Kidney tubule cell (primary cell): Measurements from ENCODE around the gene NLGN1.
A peak's percentile ranks its signal among the peaks of the same experiment; 100 is the strongest.
"Not testable (repeated sequence)": the region's sequence is repeated elsewhere in the genome, so short reads cannot be mapped to it uniquely, and the experiment has no call there.

ENCODE experiments used
- DNase-seq: peaks from one replicate; pipeline ENCODE4 v3.0.0-alpha.2; 2018; ENCODE audit warnings: low spot score

NLGN1 gene

DNA sequence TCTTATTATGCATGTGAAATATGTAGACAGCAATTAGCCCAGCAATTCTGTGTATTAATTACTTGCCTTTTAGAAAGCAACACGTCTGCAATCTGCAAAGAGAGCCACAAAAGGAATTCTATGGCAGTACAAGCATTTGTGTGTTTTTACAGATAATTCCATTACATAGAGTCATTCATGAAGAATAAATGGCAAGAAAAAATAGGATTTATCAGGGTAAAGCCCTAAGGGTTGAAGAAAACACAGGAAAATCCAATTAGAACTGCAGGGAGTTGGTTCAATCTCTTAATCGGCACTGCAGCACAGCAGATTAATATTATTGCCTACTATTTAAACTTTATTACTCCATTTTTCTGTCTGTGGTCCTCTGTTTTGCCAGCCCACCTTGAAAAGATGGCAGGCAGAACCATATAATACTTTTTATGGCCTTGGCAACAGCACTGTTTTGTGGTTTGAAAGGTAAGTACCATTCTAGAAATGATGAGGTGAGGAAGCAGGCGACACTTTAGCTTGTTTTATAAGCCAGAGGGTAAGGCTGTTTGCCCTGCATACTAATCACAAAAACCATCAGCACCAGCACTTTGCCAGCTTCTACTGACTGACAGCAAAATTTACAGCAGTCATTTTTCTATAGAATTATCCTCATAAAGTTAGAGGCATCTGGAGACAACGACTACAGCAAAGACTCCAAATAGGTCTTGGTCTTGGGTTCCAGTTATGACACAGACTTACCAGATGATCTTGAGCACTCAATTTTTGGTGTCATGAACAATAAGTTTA, 823.4 kb downstream of the NLGN1 start:
- DNase-seq = no peak

DNA sequence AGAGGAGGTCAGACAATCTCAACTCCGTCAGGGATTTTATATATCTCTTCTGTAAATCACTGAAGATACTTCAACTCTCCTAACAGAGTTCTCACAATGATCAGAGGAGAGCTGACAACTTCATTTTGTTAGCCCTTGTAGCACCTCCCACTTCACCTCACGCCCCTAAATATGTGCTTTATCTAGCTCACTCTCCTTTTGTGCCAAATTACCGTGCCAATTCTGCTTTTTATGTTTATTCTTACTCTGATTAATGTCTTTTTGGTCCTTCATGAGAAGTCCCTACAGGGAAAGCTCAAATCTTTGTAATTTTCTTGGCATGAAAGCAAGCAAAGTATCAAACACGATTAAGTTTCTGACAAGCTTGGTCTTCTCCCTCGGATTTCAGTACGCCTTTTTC, 825.5 kb downstream of the NLGN1 start:
- no peak for DNase-seq

DNA sequence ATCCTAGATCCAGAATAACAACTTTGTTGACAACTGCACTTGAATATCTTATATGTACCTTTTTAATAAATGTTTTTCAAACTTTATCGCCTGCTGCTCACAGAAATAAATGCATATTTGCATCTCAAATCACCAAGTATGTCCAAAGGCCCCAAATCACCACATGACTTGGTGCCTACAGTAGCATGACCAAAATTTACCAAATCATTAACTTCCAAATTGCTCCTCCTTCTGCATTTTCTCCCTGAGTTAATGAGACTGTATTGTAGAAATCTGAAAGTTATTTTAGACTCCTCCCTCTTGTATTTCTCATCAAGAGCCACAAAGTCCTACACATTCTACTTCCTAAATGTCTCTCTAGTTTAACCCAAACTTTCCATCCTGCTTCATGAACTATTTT, 826.1 kb downstream of the NLGN1 start:
- peak; percentile 45 for DNase-seq

DNA sequence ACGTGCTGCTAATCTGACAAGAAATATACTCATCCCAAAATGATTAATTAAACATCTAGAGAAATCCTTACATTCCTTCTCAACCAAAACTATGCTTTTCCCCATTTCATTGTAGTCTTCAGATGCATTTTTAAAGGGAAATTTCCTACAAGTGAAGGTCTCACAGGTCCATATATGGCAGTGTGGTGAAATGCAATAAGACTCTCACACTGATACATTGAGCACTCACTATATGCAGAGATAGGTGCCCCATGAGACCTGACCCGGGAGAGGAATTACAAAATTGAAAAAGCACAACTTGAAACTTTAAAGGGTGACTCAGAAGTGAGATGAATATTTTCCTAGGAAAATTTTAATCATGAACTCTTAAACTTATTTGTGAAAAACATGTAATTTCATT, 832.4 kb downstream of the NLGN1 start:
- DNase-seq = no peak

DNA sequence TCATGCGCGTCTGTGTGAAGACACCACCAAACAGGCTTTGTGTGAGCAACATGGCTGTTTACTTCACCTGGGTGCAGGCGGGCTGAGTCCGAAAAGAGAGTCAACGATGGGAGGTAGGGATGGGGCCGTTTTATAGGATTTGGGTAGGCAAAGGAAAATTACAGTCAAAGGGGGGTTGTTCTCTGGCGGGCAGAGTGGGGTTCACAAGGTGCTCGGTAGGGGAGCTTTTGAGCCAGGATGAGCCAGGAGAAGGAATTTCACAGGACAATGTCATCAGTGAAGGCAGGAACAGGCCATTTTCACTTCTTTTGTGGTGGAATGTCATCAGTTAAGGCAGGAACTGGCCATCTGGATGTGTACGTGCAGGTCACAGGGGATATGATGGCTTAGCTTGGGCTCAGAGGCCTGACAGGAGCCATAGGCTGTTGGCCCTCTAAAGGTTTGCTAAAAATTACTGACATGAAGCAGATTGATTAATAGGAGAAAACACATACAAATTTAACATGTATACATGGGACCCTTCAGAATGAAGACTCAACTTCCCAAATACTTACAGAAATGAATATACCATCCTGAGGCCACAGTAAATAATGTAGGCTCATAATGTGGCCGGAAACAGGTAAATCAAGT, 834.6 kb downstream of the NLGN1 start:
- DNase-seq = not testable (repeated sequence)

DNA sequence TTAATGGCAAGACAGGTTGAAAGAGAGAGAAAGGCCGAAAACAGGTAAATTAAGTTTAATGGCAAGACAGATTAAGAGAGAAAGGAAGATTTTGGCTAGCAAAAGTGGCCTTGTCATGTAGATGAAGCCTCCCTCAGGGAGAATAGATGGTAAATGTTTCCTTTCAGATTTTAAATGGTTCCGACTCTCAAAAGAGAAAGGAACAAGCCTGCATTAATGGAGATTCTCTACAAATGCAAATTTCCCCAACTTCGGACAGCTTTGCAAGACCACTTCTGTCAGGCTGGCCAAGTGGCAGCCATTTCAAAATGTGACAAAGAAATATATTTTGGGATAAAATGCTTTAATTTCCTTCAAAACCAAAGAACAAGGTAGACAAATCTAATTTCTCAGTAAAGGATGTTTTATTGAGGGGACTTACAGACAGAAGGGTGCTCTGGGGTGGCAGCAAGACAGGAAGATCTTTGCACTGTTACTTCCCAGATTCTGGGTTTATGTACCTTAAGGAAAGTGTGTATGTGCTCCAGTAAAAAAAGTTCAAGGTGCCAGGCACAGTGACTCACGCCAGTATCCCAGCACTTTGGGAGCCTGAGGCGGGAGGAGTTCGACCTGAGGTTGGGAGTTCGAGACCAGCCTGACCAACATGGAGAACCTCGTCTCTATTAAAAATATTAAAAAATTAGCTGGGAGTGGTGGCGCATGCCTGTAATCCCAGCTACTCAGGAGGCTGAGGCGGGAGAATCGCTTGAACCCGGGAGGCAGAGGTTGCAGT, 835.3 kb downstream of the NLGN1 start:
- DNase-seq = no peak

DNA sequence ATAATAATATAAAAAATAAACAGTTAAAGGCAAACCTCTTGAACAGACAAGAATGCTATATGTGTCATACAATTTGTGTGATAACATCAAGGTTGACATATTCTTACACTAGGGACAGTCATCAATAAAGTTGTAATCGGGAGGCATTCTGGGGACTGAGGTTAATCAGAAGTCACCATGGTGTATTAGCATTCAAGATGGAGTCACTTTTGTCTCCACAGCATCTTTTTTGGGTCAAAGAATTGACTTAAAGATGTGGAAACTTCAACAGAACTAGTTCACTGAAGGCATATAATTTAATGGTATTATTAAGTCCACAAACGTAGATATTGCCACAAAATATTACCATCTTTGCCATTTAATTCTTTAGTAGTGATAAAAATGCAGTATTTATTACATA, 836.0 kb downstream of the NLGN1 start:
- no peak for DNase-seq

DNA sequence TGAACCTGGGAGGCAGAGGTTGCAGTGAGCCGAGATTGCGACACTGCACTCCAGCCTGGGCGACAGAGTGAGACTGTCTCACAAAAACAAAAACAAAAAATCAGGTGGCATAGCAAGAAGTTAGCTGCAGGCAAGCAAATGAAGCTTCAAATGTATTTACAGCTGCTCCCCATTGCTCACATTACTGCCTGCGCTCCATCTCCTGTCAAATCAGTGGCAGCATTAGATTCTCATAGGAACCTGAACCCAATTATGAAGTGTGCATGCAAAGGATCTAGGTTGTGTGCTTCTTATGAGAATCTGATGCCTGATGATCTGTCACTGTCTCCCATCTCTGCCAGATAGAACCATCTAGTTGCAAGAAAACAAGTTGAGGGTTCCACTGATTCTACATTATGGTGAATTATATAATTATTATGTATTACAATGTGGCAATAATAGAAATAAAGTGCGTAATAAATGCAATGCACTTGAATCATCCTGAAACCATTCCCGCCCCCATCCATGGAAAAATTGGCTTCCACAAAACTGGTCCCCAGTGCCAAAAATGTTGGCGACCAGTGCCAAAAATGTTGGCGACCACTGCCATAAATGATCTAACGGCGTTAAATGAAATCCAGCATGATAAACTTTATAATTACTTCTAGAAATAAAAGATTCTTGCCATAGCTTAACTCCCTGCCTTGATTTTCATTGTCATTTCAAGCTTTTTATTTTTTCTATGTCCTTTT, 844.9 kb downstream of the NLGN1 start:
- no peak for DNase-seq

DNA sequence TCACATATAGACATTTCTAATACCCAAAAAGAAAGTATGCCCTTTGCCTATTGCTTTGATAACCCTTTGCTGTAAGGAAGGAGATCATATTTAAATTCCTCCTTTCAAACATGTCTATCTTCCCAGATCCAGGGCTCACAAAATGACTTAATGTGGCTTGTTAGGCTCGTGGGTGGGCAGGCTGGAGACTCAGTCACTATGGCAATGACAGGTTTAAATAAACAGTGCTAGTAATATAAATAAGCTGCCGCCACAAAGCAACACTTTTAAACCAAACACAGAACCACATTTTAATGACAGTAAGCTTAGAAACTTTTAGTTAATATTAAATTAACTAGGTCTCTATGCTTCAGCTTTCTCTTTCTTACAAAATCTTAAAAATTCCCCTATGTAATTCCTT, 845.6 kb downstream of the NLGN1 start:
- peak; percentile 7 for DNase-seq

DNA sequence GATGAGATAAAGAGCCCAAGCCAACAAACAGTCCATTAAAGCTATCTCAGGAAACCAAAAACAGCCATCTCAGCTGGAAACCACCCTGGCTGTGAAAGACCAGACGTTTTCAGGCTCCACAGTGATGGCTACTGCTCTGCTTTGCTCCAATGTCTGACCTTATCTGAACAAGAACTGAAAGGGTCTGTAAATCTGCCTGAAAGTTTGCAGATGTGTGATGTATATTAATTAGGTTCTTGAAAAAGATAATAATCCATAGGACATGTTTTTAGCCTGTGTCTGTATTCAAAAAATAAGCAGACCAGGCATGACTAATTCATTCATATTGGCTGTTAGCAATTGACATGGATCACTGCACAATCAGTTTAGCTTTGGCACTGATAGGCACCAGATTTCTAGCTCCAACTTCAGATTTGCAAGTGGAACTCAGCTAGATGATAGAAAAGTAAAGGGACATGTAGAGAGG, 850.2 kb downstream of the NLGN1 start:
- no peak for DNase-seq

DNA sequence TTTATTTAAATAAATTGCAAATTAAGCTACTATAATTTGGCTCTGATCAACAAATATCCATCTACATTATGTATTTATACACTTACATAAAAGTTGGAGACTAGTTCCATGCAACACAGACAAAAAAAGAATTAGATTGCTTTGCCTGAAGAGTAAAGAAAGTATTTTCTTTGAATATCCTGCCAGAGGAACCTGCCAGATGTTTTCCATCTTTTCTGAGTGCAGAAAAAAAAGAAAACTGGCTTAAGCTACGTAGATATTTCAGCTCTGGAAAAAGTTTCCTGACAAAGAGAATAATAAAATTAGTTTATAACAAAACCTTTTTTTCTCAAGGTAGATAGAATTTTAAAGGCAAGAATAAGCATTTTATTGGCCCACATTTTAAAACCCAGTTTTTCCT, 854.1 kb downstream of the NLGN1 start:
- no peak for DNase-seq

DNA sequence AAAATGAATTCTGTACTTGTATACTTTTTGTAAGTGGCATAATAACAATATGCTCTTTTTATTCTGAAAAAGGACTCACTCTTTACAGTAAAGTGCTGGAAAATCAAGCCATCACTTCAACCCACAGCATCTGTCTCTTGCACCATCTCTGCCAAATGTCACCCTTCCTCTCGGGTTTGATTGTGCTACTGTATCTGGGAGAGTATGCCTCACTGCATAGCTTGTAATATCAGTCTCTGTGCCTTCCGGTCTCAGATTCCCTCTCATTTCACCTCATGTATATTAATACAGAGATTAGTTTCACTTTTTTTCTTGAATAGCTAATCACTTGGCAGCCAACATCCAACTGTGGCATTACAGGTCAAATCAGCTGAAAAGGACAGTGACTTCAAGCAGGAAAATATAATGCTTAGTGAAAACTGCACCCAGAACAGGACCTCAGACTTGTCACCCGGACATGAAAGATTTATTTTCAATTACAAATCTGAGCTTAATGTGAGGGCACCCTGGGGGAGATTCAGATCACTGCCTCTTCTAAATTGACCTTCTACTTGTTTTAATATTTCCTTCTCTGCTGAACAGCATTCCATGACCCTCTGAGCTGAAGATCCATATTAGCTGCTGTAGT, 855.8 kb downstream of the NLGN1 start:
- no peak for DNase-seq

DNA sequence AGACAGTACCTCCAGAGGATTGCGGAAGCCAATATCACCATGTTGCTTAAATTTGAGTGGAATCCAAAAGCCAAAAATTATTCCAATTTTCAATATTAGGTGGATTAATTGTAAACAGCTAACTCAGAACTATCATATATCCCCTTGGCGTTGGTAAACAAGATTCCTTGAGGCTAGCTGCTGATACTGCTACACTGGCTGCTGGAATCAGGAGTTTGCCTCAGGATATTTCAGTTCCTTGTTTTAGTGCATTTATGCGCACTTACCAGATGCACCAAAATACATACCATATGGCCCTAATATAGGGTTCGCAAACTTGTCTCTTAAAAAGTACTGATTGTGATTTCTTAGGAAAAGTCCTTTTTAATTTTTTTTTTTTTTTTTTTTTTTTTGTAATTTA, 856.4 kb downstream of the NLGN1 start:
- DNase-seq = no peak

DNA sequence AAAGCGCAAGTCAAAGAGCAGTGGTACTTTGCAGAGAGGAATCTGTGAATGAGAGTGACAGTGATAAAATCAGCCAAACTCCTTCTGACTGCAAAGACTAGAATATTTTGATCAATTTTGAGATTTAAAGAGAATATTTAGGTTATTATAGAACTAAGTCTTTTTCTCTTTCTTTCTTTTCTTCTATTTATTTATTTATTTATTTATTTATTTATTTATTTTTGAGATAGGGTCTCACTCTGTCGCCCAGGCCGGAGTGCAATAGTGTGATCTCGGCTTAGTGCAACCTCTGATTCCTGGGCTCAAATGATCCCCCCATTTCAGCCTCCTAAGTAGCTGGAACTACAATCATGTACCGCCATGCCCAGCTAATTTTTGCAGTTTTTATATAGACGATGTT, 857.9 kb downstream of the NLGN1 start:
- no peak for DNase-seq

DNA sequence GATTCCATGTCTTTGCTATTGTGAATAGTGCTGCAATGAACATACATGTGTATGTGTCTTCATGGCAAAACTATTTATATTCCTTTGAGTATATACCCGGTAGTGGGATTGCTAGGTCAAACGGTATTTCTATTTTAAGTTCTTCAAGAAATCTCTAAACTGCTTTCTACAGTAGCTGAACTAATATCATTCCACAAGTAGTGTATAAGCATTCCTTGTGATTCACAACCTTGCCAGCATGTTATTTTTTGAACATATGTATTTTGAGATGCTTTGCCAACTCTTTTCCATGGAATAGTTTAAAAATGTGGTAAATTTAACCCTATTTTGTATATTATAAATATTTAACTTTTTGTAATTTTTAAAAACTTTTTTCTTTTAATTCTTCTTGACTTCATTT, 868.9 kb downstream of the NLGN1 start:
- DNase-seq = no peak

DNA sequence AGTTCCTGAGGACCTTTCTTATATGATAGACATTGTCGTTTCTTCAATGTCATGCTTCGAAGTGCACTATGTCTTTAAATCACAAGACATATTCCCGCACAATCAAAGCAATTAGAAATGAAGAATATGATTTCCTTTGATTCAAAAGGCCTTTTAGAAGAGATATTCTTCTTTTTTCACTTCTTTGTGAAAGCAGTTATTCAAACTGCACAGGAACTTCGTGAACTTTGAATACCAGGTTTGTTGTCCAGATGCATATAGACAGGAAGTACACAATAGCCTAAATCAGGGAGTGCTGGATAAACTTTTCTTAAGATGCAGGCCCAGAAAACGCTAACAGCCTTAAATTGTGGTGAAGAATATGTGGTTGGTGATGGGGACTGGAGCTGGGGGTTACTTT, 870.5 kb downstream of the NLGN1 start:
- no peak for DNase-seq

DNA sequence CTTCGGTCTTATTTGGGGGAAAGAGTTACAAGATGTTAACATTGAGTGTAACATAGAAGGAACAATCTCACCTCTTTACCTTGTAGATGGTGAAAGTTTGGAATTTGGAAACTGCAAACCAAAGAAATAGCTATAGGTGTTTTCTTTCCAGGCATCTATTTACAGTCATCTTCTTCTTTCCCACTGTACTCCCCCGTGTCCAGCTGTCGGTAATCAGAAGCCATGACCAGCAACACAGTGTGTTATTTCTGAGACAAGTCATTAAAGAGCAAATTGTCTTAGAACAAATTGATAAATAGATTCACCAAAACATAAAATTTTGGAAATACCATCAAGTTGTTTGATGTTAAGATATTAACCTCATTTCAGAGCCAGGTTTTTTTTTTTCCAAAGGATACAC, 871.0 kb downstream of the NLGN1 start:
- DNase-seq = no peak

DNA sequence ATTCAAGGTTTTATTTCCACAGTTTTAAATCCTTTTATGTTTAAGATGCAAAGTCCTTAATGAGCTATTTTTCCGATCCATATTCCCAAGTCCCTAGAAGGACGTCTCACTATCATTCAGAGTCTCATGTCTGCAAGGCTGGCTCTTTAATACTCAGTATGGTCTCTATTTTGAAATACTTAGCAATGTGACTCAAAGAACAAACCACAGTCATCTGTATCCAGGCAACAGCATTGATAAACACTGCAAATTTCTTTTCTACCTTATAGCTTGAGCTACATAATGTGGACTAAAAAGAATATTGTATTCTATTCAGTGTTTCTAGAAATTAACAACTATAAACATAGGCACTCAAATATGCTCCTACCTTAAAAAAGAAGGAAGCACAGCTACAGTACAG, 873.3 kb downstream of the NLGN1 start:
- DNase-seq = peak; percentile 33

DNA sequence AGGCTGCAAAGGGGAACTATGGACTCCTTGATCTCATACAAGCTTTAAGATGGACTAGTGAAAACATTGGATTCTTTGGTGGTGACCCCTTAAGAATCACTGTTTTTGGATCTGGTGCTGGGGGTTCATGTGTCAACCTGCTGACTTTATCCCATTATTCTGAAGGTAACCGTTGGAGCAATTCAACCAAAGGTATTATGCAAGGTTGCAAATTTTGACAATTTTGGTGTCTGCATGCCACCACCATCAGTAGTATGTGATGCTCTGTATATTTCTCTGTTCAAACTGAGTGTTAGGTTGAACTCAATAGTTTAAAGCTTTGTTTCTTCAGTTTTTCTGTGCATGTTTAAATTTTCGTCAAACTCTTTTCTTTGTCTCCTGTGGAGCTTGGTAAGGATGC, 877.8 kb downstream of the NLGN1 start:
- DNase-seq = no peak

DNA sequence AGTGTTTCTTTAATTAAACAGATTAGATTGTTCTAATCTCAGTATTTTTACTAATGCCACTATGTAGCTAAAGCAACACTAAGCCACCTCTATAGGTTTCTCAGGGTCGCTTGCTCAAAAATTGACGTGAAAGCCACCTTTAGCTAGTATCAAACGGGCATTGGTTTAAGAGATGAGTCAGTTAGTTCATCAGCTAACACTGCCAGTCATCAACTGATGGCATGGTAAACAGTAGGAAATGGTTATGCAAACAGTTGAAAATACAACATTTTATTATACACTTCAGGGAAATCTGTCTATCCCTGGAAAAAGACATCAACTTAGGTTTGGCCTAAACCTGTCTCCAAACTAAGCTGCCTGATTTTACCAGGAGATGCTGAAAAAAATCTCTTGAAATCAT, 879.3 kb downstream of the NLGN1 start:
- no peak for DNase-seq

DNA sequence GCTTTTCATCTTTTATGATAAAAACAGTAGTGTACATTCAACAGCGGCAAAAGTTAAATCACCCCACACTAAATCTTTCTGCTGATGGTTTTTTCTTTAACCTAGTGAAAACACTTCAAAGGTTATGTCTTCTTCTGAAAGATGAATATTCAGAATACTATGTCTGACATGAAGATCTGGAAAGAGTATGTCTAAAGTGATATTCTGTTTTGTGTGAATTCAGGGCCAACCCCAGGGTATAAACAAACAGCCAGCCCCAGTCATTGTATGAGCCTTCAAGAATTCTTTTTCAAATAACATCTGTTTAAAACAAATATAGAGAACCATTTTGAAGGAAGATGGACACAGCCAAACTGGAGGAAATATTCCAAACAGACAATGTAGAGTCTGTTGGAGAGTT, 880.5 kb downstream of the NLGN1 start:
- DNase-seq = no peak

DNA sequence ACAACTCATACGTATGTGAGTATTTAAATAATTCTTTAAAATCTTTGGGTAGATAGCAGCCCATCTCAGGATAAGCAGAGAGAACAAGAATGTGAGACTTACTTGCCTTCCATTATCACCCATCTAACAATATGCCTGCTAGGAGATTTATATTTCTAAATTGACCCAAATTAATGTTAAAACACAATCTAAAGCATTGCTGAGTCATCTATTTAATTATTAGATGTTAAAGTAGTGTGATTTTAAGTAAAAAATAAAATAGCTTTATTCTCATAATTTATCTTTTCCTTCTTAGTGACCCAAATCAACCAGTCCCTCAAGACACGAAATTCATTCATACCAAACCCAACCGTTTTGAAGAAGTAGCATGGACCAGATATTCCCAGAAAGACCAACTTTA, 882.6 kb downstream of the NLGN1 start:
- DNase-seq = no peak
